K562 (cell line): ENCODE measurements around the gene NACC1. TPM values are rescaled to one million over a fixed set of nuclear protein-coding genes. Genes with fewer than 3 reads are reported as not detected.

Experiments used
- E4F1 ChIP-seq: fragments of 250-450 bp; sonication (Bioruptor Pico); IDR thresholded peaks from 2 replicates; pipeline ENCODE4 v1.5.0; 2021; ENCODE audit warnings: mild to moderate bottlenecking, borderline replicate concordance
- FOSL1 ChIP-seq: fragments of 200-800 bp; sonication (Bioruptor generic); conservative IDR thresholded peaks from 2 replicates; pipeline ENCODE4 v1.6.1; 2016; ENCODE audit warnings: missing genetic modification characterization, missing compliant biosample characterization
- FOXA3 ChIP-seq, 2 experiments: fragments of 450-650 bp in 1 of 2; sonication (generic) in 1 of 2; formaldehyde crosslinking; IDR thresholded peaks in 1 of 2; conservative IDR thresholded peaks in 1 of 2; 2 replicates each; pipeline versions ENCODE4 v1.4.0 to v1.8.0; 2020 to 2022; ENCODE audit warnings: mild to moderate bottlenecking in 2 of 2, missing genetic modification reagents in 1 of 2
- FOXM1 ChIP-seq, 2 experiments: fragments of 450-650 bp in 1 of 2; sonication (generic) in 1 of 2; formaldehyde crosslinking in 1 of 2; IDR thresholded peaks; 2 replicates each; pipeline versions ENCODE4 v1.6.1 to v1.9.0; 2017 to 2022; ENCODE audit warnings: low read depth in 2 of 2, mild to moderate bottlenecking in 2 of 2, missing genetic modification reagents in 1 of 2, moderate library complexity in 1 of 2
- HBP1 ChIP-seq: fragments of 450-650 bp; formaldehyde crosslinking; IDR thresholded peaks from 2 replicates; pipeline ENCODE4 v1.4.0; 2022; ENCODE audit warnings: missing genetic modification characterization
- HDAC1 ChIP-seq, 2 experiments: fragments of 450-650 bp; IDR thresholded peaks; 2 replicates each; pipeline ENCODE4 v1.6.1; 2016 to 2017; ENCODE audit warnings: inconsistent platforms in 1 of 2, mild to moderate bottlenecking in 1 of 2, moderate library complexity in 1 of 2
- HLTF ChIP-seq: fragments of 450-650 bp; IDR thresholded peaks from 2 replicates; pipeline ENCODE4 v1.6.1; 2016
- IRF2 ChIP-seq: sonication (generic); formaldehyde crosslinking; IDR thresholded peaks from 2 replicates; pipeline ENCODE4 v1.8.1; 2022; ENCODE audit warnings: mild to moderate bottlenecking, missing genetic modification reagents
- MCM3 ChIP-seq: fragments of 450-650 bp; IDR thresholded peaks from 2 replicates; pipeline ENCODE4 v1.6.1; 2016
- MITF ChIP-seq: IDR thresholded peaks from 2 replicates; pipeline ENCODE4 v1.6.1; 2014; ENCODE audit warnings: antibody characterized with exemption
- RBM34 ChIP-seq: fragments of 200-400 bp; formaldehyde crosslinking; IDR thresholded peaks from 2 replicates; pipeline ENCODE4 v1.6.1; 2018; ENCODE audit warnings: low read length, borderline replicate concordance; ENCODE audit not compliant: insufficient read depth
- SRSF7 ChIP-seq: fragments of 200-400 bp; formaldehyde crosslinking; optimal IDR thresholded peaks from 2 replicates; pipeline ENCODE3; 2017; ENCODE audit warnings: mild to moderate bottlenecking, low read depth, low read length
- TFAP4 ChIP-seq: sonication (generic); formaldehyde crosslinking; IDR thresholded peaks from 2 replicates; pipeline ENCODE4 v1.8.0; 2022; ENCODE audit warnings: missing genetic modification reagents, mild to moderate bottlenecking, moderate library complexity, borderline replicate concordance
- XRCC4 ChIP-seq: IDR thresholded peaks from one replicate; pipeline ENCODE4 v1.6.1; 2011; ENCODE audit not compliant: insufficient read depth, insufficient read length; ENCODE audit errors: extremely low read depth
- ZKSCAN3 ChIP-seq: fragments of 250-450 bp; sonication (Bioruptor Pico); IDR thresholded peaks from 2 replicates; pipeline ENCODE4 v1.4.0; 2020
- ZNF134 ChIP-seq: fragments of 250-450 bp; sonication (Bioruptor Pico); conservative IDR thresholded peaks from 2 replicates; pipeline ENCODE4 v1.4.0; 2020
- ZNF224 ChIP-seq: sonication (generic); formaldehyde crosslinking; IDR thresholded peaks from 2 replicates; pipeline ENCODE4 v1.8.0; 2022; ENCODE audit warnings: mild to moderate bottlenecking, missing genetic modification reagents
- ZNF282 ChIP-seq: sonication (generic); formaldehyde crosslinking; IDR thresholded peaks from 2 replicates; pipeline ENCODE4 v1.8.1; 2023; ENCODE audit warnings: missing genetic modification reagents
- ZNF77 ChIP-seq: fragments of 250-450 bp; sonication (Bioruptor Pico); IDR thresholded peaks from 2 replicates; pipeline ENCODE4 v1.5.0; 2020
- polyA plus RNA-seq, 8 experiments: library from polyadenylated mRNA; depleted of rRNA in 4 of 8; stranded (reverse) in 5 of 8; unstranded in 3 of 8; fragments of >200 nt; fragmentation: Nextera tagmentation in 2 of 8; fragmentation: Illumina TruSeq in 1 of 8; extraction: Ambion mirVana in 2 of 8; extraction: Trizol in 1 of 8; gene quantifications; 2 replicates each; pipeline versions ENCODE4 v1.2.1 to v1.2.3, GENCODE V29; 2011 to 2014; ENCODE audit warnings: inconsistent platforms in 1 of 8, missing spikeins in 1 of 8
- total RNA-seq, 7 experiments: library from RNA; depleted of rRNA in 6 of 7; stranded (reverse); fragments of >200 nt in 6 of 7; fragmentation: Illumina TruSeq in 2 of 7; extraction: Trizol in 2 of 7; gene quantifications; 2 replicates each; pipeline versions ENCODE4 v1.2.1 to v1.2.3, GENCODE V29; 2011 to 2021; ENCODE audit warnings: low replicate concordance in 1 of 7

NACC1 gene
- total and polyA plus RNA-seq, 9 of the 15 experiments (the other 6 are each of a cell fraction or from before 2014, with no cell fraction given): 0.04 to 96.6 (median 25.8) TPM

- TF ChIP-seq E4F1 (CRISPR knock-in tag) (no peak), HLTF (peak; percentile 65; the same call in 1 of the 2 replicates), MCM3 (no peak), TFAP4 (CRISPR knock-in tag) (peak; percentile 72; the same call in 1 of the 2 replicates), ZKSCAN3 (CRISPR knock-in tag) (no peak), RBM34 (no peak), ZNF282 (CRISPR knock-in tag) (no peak), IRF2 (no peak), HBP1 (0 out of 2 replicates have a peak, but pooled peaks have one; percentile 41), ZNF134 (CRISPR knock-in tag) (no peak), FOSL1 (tag) (peak; percentile 63), MITF (peak; percentile 30; the same call in 1 of the 2 replicates), HDAC1 (IDR thresholded peaks at IDR 0.05) (peak; percentile 99 to 100), FOXM1 (IDR thresholded peaks at IDR 0.05; ENCODE audit: low read depth) (0 out of 2 replicates have a peak, but pooled peaks have one; percentile 45), FOXM1 (CRISPR knock-in tag; IDR thresholded peaks at IDR 0.05; ENCODE audit: low read depth) (no peak), ZNF224 (no peak), SRSF7 (no peak), FOXA3 (CRISPR knock-in tag; conservative IDR thresholded peaks at IDR 0.05 in 1 of 2, IDR thresholded peaks at IDR 0.05 in 1 of 2) (no peak), XRCC4 (no peak), ZNF77 (no peak)
Observed at GRCh38 chr19:13116282-13117175, 1.5 kb upstream of the NACC1 start, which contains the start of gene TRMT1 (continued).
